ENCODE data around the gene FBXL13.
"Not testable (repeated sequence)": the region's sequence is repeated elsewhere in the genome, so short reads cannot be mapped to it uniquely, and the experiment has no call there.

FBXL13 gene

GRCh38 chr7:102942181-102942866 lies 132.3 kb downstream of the FBXL13 start:
- no peak for DNase-seq (ENCODE audit: low read depth in 1 of 2, low spot score in 1 of 2)

- no peak for DNase-seq (ENCODE audit: low read depth in 1 of 2, low spot score in 1 of 2)
Measured at GRCh38 chr7:102938679-102939078, 135.9 kb downstream of the FBXL13 start.

- no peak for DNase-seq (ENCODE audit: low read depth in 1 of 2, low spot score in 1 of 2)
Measured at GRCh38 chr7:102935450-102936115, 139.0 kb downstream of the FBXL13 start.

DNA sequence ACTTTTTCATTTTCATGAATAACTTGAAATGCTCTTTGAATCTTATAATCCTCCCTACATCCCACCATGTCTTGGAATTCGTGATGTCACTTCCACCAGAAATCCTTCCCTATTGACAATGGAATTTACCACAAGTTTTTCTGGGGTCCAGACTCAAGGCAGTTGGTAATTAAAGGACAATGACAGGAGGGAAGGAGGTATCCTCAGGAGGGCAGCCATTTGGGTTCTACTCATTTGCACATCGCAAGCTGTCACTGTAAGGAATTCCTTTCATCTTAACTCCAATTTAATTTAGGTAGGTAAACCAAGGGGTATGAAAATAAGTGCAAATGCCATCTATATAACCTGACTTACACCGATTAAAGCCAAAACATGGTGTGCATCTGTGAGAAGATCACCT lies 139.9 kb downstream of the FBXL13 start:
- DNase-seq (ENCODE audit: low read depth in 1 of 2, low spot score in 1 of 2) = no peak

- DNase-seq (ENCODE audit: low read depth in 1 of 2, low spot score in 1 of 2) = no peak
Measured at GRCh38 chr7:102934239-102934638, 140.4 kb downstream of the FBXL13 start.

DNA sequence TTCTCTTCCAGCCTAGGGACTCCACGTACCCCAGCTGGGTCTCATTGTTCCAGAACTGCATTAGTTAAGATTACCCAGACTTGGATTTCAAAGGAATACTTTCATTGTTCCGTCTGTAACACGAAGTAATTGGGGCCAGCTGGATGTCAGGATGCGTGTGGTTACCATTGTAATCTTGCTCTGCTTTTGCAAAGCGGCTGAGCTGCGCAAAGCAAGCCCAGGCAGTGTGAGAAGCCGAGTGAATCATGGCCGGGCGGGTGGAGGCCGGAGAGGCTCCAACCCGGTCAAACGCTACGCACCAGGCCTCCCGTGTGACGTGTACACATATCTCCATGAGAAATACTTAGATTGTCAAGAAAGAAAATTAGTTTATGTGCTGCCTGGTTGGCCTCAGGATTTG lies 140.8 kb downstream of the FBXL13 start:
- DNase-seq (ENCODE audit: low read depth in 1 of 2, low spot score in 1 of 2) = no peak

DNA sequence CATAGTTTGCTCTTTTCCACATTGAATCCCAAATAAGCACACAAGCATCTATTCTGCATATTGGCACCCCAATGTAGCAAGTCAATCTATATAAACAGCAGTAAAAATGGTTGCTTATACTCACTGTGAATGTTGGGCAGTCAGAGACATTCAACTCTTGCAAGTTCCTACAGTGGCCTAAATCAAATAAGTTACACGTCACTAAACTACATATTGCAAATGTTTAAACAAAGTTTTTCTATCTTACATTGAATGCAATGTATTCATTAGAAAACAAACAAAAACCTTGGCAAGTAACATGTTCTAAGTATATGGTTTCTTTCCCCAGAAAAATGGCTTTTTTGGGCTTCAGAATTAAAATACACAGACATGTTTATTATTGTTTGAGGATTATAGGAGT lies 142.8 kb downstream of the FBXL13 start:
- no peak for DNase-seq (ENCODE audit: low read depth in 1 of 2, low spot score in 1 of 2)

- no peak for DNase-seq (ENCODE audit: low read depth in 1 of 2, low spot score in 1 of 2)
Measured at GRCh38 chr7:102927312-102927933, 147.2 kb downstream of the FBXL13 start.

GRCh38 chr7:102926783-102927140 lies 147.8 kb downstream of the FBXL13 start:
- no peak for DNase-seq (ENCODE audit: low read depth in 1 of 2, low spot score in 1 of 2)

DNA sequence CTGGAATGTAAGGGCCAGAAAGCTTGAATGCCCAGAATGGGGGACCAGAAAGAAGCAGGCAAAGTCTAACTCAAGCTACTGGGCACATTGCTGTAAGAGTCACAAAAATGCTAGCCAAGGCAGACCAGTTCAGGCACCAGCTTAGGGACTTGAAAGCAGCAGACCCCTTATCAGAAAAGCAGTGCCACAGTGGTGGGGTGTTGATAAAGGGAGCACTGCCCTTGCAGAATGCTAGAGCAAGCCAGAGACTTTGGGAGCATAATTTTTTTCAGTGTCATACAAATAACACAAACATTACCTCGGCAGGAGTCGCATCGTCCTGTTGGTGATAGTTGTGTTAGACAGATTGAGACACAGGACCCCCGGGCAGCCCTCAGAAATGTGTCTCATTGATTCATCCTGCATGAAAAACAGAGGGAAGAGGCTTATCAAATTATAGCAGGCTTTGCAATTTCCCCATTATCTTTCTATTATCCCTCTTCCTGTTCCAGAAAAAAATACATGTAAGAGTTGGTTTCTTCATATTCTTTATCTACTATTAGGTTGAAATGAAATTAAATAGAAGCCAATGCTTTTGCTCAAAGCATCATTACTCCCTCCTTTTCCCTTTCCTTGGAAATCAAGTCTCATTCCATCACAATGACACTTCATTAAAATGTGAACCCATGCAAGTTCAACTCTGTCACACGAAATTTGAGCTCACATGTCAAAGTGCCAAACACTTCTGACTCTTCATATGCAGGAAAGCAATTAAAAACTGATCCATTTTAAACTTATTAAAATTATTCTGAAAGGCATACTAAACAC lies 148.4 kb downstream of the FBXL13 start:
- DNase-seq (ENCODE audit: low read depth in 1 of 2, low spot score in 1 of 2) = no peak

- no peak for DNase-seq (ENCODE audit: low read depth in 1 of 2, low spot score in 1 of 2)
Measured at GRCh38 chr7:102918845-102919244, 155.8 kb downstream of the FBXL13 start.

DNA sequence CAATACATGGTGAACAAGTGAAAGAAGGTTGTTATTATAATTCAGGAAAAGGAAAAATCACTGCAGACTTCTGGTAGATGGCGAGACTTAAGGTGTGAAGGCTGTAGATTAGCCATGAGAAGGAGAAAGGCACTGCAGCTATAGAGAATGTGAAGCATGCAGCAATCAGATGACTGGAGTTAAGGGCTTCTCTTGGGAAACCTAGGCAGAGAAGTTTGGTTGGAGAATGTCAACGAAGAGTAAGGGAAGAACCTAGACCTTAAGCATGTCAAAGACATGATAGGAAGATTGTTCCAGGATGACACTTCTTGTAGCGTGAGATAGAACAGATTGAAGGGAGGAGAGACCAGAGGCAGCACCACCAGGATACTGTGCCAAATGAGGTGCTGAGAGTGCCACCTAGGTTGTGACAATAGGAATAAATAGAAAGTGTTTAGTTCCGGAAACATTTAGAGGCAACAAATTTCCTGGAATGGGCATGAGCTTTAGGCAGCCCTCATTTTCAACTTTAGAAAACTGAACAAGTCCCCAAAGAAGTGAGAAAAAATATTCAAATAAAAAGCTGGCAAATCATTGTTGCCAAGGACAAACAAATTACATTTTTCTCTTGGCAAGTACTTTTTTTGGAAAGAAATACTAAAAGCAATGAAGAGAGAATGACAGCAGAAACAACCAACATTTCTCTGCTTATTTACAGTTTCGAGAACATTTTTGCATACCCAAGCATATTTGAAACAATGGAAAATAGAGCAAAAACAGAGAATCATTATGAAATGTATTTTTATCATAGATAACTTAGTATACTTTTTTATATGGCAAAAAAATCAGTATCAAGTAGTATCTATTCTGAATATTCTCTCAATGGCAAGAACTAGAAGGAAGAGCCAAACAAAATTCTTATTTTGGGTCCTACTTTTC lies 156.9 kb downstream of the FBXL13 start:
- DNase-seq (ENCODE audit: low read depth in 1 of 2, low spot score in 1 of 2) = no peak

DNA sequence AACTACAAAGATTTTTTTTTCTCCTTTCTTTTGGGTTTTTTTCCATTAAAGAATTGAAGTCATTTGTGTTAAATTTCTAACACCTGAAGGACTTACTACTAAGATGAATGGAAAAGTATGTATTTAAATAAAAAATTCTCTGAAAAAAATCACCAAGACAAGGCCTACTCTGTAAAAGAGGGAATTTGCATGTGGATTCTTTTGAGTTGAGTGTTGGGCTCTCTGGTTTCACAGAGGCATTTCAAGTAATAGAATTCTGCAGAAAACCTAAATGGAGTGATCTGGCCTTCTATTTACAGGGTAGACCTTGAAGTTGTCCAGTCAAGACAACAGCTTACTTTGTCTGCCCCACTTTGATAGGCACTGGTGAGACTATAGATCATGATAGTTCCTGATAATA lies 157.7 kb downstream of the FBXL13 start:
- DNase-seq (ENCODE audit: low read depth in 1 of 2, low spot score in 1 of 2) = no peak

GRCh38 chr7:102916426-102916825 lies 158.2 kb downstream of the FBXL13 start:
- no peak for DNase-seq (ENCODE audit: low read depth in 1 of 2, low spot score in 1 of 2)

DNA sequence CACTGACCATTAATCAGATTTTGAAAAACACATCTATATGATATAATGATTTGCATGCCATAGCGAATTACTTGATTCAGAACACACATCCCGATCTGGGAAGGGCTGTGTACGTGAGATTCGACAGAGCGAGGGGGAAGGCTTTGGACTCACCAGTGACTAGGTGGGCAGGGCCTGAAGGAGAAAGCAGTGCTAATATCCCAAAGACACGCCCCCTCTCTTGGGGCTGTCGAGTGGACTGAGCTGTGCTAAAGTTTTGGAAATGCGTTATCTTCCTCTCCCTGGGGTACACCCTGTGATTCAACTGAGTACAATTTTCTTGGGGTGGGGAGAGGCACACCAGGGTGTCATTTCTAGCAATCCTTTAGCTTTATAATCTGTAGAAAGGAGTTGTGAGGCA lies 160.0 kb downstream of the FBXL13 start:
- DNase-seq (ENCODE audit: low read depth in 1 of 2, low spot score in 1 of 2) = no peak

GRCh38 chr7:102913826-102914225 lies 160.8 kb downstream of the FBXL13 start:
- no peak for DNase-seq (ENCODE audit: low read depth in 1 of 2, low spot score in 1 of 2)

GRCh38 chr7:102912742-102913141 lies 161.9 kb downstream of the FBXL13 start, which contains the start of gene LRRC17:
LRRC17 (plus strand) TSS chr7:102913000; CDS start chr7:102933914, 20,914 bp downstream.
- DNase-seq (ENCODE audit: low read depth in 1 of 2, low spot score in 1 of 2) = no peak

GRCh38 chr7:102908676-102909075 lies 165.9 kb downstream of the FBXL13 start:
- DNase-seq (ENCODE audit: low read depth in 1 of 2, low spot score in 1 of 2) = no peak

DNA sequence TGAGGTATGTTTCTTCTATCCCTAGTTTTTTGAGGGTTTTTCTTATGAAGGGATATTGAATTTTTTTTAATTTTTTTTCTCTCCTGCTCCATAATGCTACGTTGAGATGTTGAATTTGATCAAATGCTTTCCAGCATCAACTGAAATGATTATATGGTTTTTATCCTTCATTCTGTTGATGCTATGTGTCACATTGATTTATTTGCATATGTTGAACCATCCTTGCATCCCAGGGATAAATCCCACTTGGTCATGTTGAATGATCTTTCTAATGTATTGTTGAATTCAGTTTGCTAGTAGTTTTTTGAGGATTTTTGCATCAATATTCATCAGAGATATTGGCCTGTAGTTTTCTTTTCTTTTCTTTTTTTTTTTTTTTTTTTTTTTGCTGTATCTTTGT lies 171.0 kb downstream of the FBXL13 start:
- not testable (repeated sequence) for DNase-seq (ENCODE audit: low read depth in 1 of 2, low spot score in 1 of 2)

GRCh38 chr7:102902052-102902451 lies 172.5 kb downstream of the FBXL13 start:
- DNase-seq (ENCODE audit: low read depth in 1 of 2, low spot score in 1 of 2) = not testable (repeated sequence)

DNA sequence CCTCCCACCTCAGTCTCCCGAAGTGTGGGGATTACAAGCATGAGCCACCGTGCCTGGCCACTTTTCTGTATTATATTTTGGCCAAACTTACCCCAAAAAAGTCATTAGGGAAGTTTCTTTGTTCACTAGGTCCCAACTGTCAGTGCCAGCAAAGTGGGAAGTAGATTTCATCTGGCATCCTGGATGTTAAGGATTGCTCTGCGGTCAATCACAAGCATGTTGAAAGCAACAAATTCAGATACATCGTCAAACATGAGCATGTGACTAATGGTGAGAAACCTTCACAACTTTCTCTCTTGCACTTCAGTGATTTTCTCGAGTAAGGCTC lies 176.1 kb downstream of the FBXL13 start:
- no peak for DNase-seq (ENCODE audit: low read depth in 1 of 2, low spot score in 1 of 2)
